Measurements from ENCODE around the gene PPP1R14C. TPM values are rescaled to one million over a fixed set of nuclear protein-coding genes. Genes with fewer than 3 reads are reported as not detected.

PPP1R14C gene
- polyA plus RNA-seq, 1 donor (not counting 4 experiments of a cell fraction or from before 2014, with no cell fraction given): 50.6 TPM

DNA sequence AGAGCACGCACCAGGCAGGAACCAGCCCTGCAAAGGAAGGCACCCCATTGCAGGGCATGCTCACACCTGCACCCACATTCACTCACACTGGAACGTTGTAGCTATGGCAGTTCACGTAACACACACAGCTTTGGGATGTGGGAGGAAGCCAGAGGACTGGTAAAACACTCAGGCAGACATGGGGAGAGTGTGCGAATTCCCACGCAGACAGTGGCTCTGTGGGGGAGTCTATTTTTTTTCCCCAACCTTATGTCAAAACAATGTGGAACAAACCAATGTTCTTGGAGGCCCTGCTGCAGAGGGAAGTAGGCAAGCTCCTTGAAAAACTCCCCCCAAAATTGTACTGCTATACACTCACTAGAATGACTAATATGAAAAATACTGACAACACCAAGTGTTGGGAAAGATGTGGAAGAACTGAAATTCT, 91.0 kb downstream of the PPP1R14C start:
- no peaks in the 10 kb centered on the region for H3K27me3 ChIP-seq (ENCODE audit: control insufficient read depth, extremely low read depth, insufficient read depth, low read length)
- DNase-seq (ENCODE audit: low read depth, low spot score) (no peak), FAIRE-seq (peak; percentile 41)
- peaks cover 24% of the 10 kb centered on the region for H3K79me2 ChIP-seq (ENCODE audit: control insufficient read depth, insufficient read depth, low read length)
- H3K9me1 ChIP-seq (ENCODE audit: control insufficient read depth, extremely low read depth, insufficient read depth, low read length): peaks cover 2% of the 10 kb centered on the region
- TF ChIP-seq EZH2 (IDR thresholded peaks at IDR 0.05; ENCODE audit: low read length): no peak
- TF ChIP-seq, protein P1, sequence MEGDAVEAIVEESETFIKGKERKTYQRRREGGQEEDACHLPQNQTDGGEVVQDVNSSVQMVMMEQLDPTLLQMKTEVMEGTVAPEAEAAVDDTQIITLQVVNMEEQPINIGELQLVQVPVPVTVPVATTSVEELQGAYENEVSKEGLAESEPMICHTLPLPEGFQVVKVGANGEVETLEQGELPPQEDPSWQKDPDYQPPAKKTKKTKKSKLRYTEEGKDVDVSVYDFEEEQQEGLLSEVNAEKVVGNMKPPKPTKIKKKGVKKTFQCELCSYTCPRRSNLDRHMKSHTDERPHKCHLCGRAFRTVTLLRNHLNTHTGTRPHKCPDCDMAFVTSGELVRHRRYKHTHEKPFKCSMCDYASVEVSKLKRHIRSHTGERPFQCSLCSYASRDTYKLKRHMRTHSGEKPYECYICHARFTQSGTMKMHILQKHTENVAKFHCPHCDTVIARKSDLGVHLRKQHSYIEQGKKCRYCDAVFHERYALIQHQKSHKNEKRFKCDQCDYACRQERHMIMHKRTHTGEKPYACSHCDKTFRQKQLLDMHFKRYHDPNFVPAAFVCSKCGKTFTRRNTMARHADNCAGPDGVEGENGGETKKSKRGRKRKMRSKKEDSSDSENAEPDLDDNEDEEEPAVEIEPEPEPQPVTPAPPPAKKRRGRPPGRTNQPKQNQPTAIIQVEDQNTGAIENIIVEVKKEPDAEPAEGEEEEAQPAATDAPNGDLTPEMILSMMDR (optimal IDR thresholded peaks at IDR 0.05 in 1 of 3, IDR thresholded peaks at IDR 0.05 in 1 of 3, conservative IDR thresholded peaks at IDR 0.05 in 1 of 3; ENCODE audit: extremely low read depth in 1 of 3, insufficient read depth in 2 of 3, low read length in 3 of 3): no peak
- dilution Hi-C loops (cut with MboI; ENCODE audit: extremely low pct_ligation_motif_present, low sequenced_read_pairs): no loop called here
- no peaks in the 10 kb centered on the region for H3K9me3 ChIP-seq (ENCODE audit: control insufficient read depth, low read depth, low read length)
- H3K36me3 ChIP-seq (ENCODE audit: control insufficient read depth in 2 of 2, extremely low read depth in 1 of 2, insufficient read depth in 2 of 2, low read length in 2 of 2): peaks cover 0 to 1% of the 10 kb centered on the region in 2 experiments
- peak overlapping the region; percentile 74 for H3K27ac ChIP-seq (ENCODE audit: control insufficient read depth, insufficient read depth, low read length)
- peak overlapping the region; percentile 83 for H3K4me2 ChIP-seq (ENCODE audit: control insufficient read depth, extremely low read depth, insufficient read depth, low read depth, low read length)
- peak overlapping the region in 1 of 3 experiments; percentile 7 for H3K4me3 ChIP-seq (ENCODE audit: control insufficient read depth in 2 of 3, extremely low read depth in 1 of 3, insufficient read depth in 2 of 3, low read depth in 1 of 3, low read length in 3 of 3)
- H3K4me1 ChIP-seq (ENCODE audit: control insufficient read depth, extremely low read depth, insufficient read depth, low read length): peaks cover 64% of the 10 kb centered on the region
- peak overlapping the region; percentile 67 for H2AFZ ChIP-seq (ENCODE audit: control insufficient read depth, low read length)
- H3K9ac ChIP-seq (ENCODE audit: control insufficient read depth, extremely low read depth, insufficient read depth, low read length): peak overlapping the region; percentile 46
- no peaks in the 10 kb centered on the region for H4K20me1 ChIP-seq (ENCODE audit: control insufficient read depth, extremely low read depth, insufficient read depth, low read length)

DNA sequence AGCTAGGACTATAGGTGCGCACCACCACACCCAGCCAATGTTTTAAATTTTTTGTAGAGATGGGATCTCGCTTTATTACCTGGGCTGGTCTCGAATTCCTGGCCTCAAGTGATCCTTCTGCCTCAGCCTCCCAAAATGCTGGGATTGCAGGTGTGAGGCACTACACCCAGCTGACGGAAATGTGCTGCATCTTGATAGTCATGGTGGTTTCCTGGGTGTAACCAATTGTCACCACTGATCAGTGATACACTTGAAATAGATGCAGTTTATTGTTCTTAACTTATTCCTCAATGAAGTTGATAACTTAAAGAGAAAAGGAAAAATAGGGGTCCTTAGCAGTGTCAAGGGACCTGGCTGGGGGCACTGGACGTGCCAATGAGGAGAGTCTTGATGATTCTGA, 92.4 kb downstream of the PPP1R14C start:
- DNase-seq (ENCODE audit: low read depth, low spot score) (no peak), FAIRE-seq (no peak)
- Histone ChIP-seq H3K27me3 (ENCODE audit: control insufficient read depth, extremely low read depth, insufficient read depth, low read length) (no peaks in the 10 kb centered on the region), H3K4me3 (ENCODE audit: control insufficient read depth in 2 of 3, extremely low read depth in 1 of 3, insufficient read depth in 2 of 3, low read depth in 1 of 3, low read length in 3 of 3) (no peak overlapping the region), H3K79me2 (ENCODE audit: control insufficient read depth, insufficient read depth, low read length) (peaks cover 24% of the 10 kb centered on the region), H3K4me1 (ENCODE audit: control insufficient read depth, extremely low read depth, insufficient read depth, low read length) (peaks cover 54% of the 10 kb centered on the region), H3K9me3 (ENCODE audit: control insufficient read depth, low read depth, low read length) (no peaks in the 10 kb centered on the region), H4K20me1 (ENCODE audit: control insufficient read depth, extremely low read depth, insufficient read depth, low read length) (no peaks in the 10 kb centered on the region), H3K9me1 (ENCODE audit: control insufficient read depth, extremely low read depth, insufficient read depth, low read length) (peaks cover 2% of the 10 kb centered on the region), H3K4me2 (ENCODE audit: control insufficient read depth, extremely low read depth, insufficient read depth, low read depth, low read length) (no peak overlapping the region), H3K27ac (ENCODE audit: control insufficient read depth, insufficient read depth, low read length) (no peak overlapping the region), H3K9ac (ENCODE audit: control insufficient read depth, extremely low read depth, insufficient read depth, low read length) (no peak overlapping the region), H2AFZ (ENCODE audit: control insufficient read depth, low read length) (no peak overlapping the region), H3K36me3 (ENCODE audit: control insufficient read depth in 2 of 2, extremely low read depth in 1 of 2, insufficient read depth in 2 of 2, low read length in 2 of 2) (peaks cover 0 to 1% of the 10 kb centered on the region in 2 experiments)
- dilution Hi-C loops (cut with MboI; ENCODE audit: extremely low pct_ligation_motif_present, low sequenced_read_pairs): no loop called here
- TF ChIP-seq EZH2 (IDR thresholded peaks at IDR 0.05; ENCODE audit: low read length): no peak
- TF ChIP-seq, protein P1 (optimal IDR thresholded peaks at IDR 0.05 in 1 of 3, IDR thresholded peaks at IDR 0.05 in 1 of 3, conservative IDR thresholded peaks at IDR 0.05 in 1 of 3; ENCODE audit: extremely low read depth in 1 of 3, insufficient read depth in 2 of 3, low read length in 3 of 3): no peak

Measured in keratinocyte (primary cell).